Neural progenitor cell (in vitro differentiated cells): Measurements from ENCODE around the gene WDR5. TPM values are rescaled to one million over a fixed set of nuclear protein-coding genes. Genes with fewer than 3 reads are reported as not detected.

Experiments used
- DNase-seq: peaks from one replicate; pipeline ENCODE4 v3.0.0-alpha.2; 2016; ENCODE audit warnings: low spot score
- H2AFZ ChIP-seq: fragments of 200-600 bp; sonication (generic); replicated peaks from 2 replicates; pipeline ENCODE4 v1.6.1; 2016; ENCODE audit warnings: antibody characterized with exemption
- H3F3A ChIP-seq: fragments of 200-600 bp; sonication (generic); 2 replicates; pipeline ENCODE4 v1.6.1; 2016; ENCODE audit warnings: antibody characterized with exemption, low read depth
- H3K27ac ChIP-seq: fragments of 200-600 bp; sonication (generic); 2 replicates; pipeline ENCODE4 v1.5.1; 2016; ENCODE audit warnings: mild to moderate bottlenecking
- H3K27me3 ChIP-seq: fragments of 200-600 bp; sonication (generic); 2 replicates; pipeline ENCODE4 v1.6.1; 2016; ENCODE audit warnings: mild to moderate bottlenecking, moderate library complexity
- H3K36me3 ChIP-seq: fragments of 200-600 bp; sonication (generic); 2 replicates; pipeline ENCODE4 v1.5.1; 2016
- H3K4me1 ChIP-seq: fragments of 200-600 bp; sonication (generic); 2 replicates; pipeline ENCODE4 v1.6.1; 2016; ENCODE audit warnings: mixed run types
- H3K4me2 ChIP-seq: fragments of 200-600 bp; sonication (generic); 2 replicates; pipeline ENCODE4 v1.6.1; 2016
- H3K4me3 ChIP-seq: fragments of 200-600 bp; sonication (generic); 2 replicates; pipeline ENCODE4 v1.5.1; 2016
- H3K79me2 ChIP-seq: fragments of 200-600 bp; sonication (generic); 2 replicates; pipeline ENCODE4 v1.6.1; 2016; ENCODE audit warnings: low read depth
- H3K9ac ChIP-seq: fragments of 200-600 bp; sonication (generic); 2 replicates; pipeline ENCODE4 v1.6.1; 2016
- H3K9me3 ChIP-seq: fragments of 200-600 bp; sonication (generic); 2 replicates; pipeline ENCODE4 v1.5.1; 2016; ENCODE audit warnings: low read depth
- H4K20me1 ChIP-seq: fragments of 200-600 bp; sonication (generic); 2 replicates; pipeline ENCODE4 v1.6.1; 2016; ENCODE audit warnings: low read depth
- H3K27ac Mint-ChIP-seq: 3 replicates; pipeline ENCODE4 v1.8.0; 2021; ENCODE audit warnings: mixed read lengths
- H3K27me3 Mint-ChIP-seq: 2 replicates; pipeline ENCODE4 v1.8.0; 2022; ENCODE audit warnings: low read depth, mild to moderate bottlenecking, inconsistent platforms, moderate library complexity, mixed read lengths; ENCODE audit not compliant: insufficient read depth
- H3K36me3 Mint-ChIP-seq: 3 replicates; pipeline ENCODE4 v1.8.0; 2021; ENCODE audit warnings: mixed read lengths
- H3K4me1 Mint-ChIP-seq: 3 replicates; pipeline ENCODE4 v1.8.0; 2021; ENCODE audit warnings: mixed read lengths
- H3K4me3 Mint-ChIP-seq: 3 replicates; pipeline ENCODE4 v1.8.0; 2021; ENCODE audit warnings: mild to moderate bottlenecking, moderate library complexity, mixed read lengths
- H3K9me3 Mint-ChIP-seq: 3 replicates; pipeline ENCODE4 v1.8.0; 2020; ENCODE audit warnings: mixed read lengths
- CTCF ChIP-seq: fragments of 200-600 bp; sonication (generic); IDR thresholded peaks from 2 replicates; pipeline ENCODE4 v1.5.1; 2017; ENCODE audit warnings: antibody characterized with exemption, mild to moderate bottlenecking
- EZH2 ChIP-seq: fragments of 200-600 bp; sonication (generic); IDR thresholded peaks from 2 replicates; pipeline ENCODE4 v1.6.1; 2017; ENCODE audit warnings: antibody characterized with exemption, mild to moderate bottlenecking, moderate library complexity
- EZH2phosphoT487 ChIP-seq: fragments of 200-600 bp; sonication (generic); IDR thresholded peaks from 2 replicates; pipeline ENCODE4 v1.6.1; 2017; ENCODE audit warnings: antibody characterized with exemption
- total RNA-seq: library from RNA; depleted of rRNA; stranded (reverse); fragments of >200 nt; gene quantifications from 2 replicates; pipeline ENCODE4 v1.2.3, GENCODE V29; 2015; ENCODE audit warnings: low replicate concordance

WDR5 gene
- total RNA-seq, 1 donor from 2014 or later: 26.7 TPM

GRCh38 chr9:134138292-134138691 lies 2.4 kb downstream of the WDR5 start:
- Mint-ChIP-seq H3K4me1 (peaks cover 33% of the 10 kb centered on the region), H3K9me3 (no peaks in the 10 kb centered on the region), H3K36me3 (peaks cover 23% of the 10 kb centered on the region), H3K27me3 (peaks cover 3% of the 10 kb centered on the region), H3K27ac (no peak overlapping the region), H3K4me3 (peak overlapping the region; percentile 77)
- no peak overlapping the region for H3K4me3 ChIP-seq
- H3K79me2 ChIP-seq: peaks cover 52% of the 10 kb centered on the region
- H2AFZ ChIP-seq: no peak overlapping the region
- H3K4me2 ChIP-seq: peak overlapping the region; percentile 28
- peaks cover 49% of the 10 kb centered on the region for H4K20me1 ChIP-seq
- peak overlapping the region; percentile 37 for H3K9ac ChIP-seq
- peaks cover 36% of the 10 kb centered on the region for H3K4me1 ChIP-seq
- H3F3A ChIP-seq: peaks cover 10% of the 10 kb centered on the region
- no peak overlapping the region for H3K27ac ChIP-seq
- no peak for TF ChIP-seq EZH2
- no peak for TF ChIP-seq EZH2phosphoT487
- TF ChIP-seq CTCF: no peak
- H3K36me3 ChIP-seq: no peaks in the 10 kb centered on the region
- no peak for DNase-seq
- no peaks in the 10 kb centered on the region for H3K27me3 ChIP-seq
- H3K9me3 ChIP-seq: no peaks in the 10 kb centered on the region

GRCh38 chr9:134139081-134139480 lies 3.2 kb downstream of the WDR5 start:
- peak overlapping the region; percentile 77 for H3K4me3 Mint-ChIP-seq

GRCh38 chr9:134141906-134142305 lies 6.0 kb downstream of the WDR5 start:
- peaks cover 34% of the 10 kb centered on the region for H3K36me3 Mint-ChIP-seq
- H3K27me3 Mint-ChIP-seq: peaks cover 3% of the 10 kb centered on the region
- Histone ChIP-seq H3K9ac (no peak overlapping the region), H3K4me2 (no peak overlapping the region), H3K27me3 (no peaks in the 10 kb centered on the region), H3K4me3 (no peak overlapping the region), H3K79me2 (peaks cover 47% of the 10 kb centered on the region), H3K9me3 (no peaks in the 10 kb centered on the region), H3K4me1 (peaks cover 24% of the 10 kb centered on the region), H4K20me1 (peaks cover 51% of the 10 kb centered on the region), H2AFZ (no peak overlapping the region), H3K36me3 (no peaks in the 10 kb centered on the region), H3F3A (peaks cover 4% of the 10 kb centered on the region), H3K27ac (no peak overlapping the region)
- H3K4me3 Mint-ChIP-seq: no peak overlapping the region
- H3K4me1 Mint-ChIP-seq: peaks cover 18% of the 10 kb centered on the region
- H3K9me3 Mint-ChIP-seq: no peaks in the 10 kb centered on the region
- TF ChIP-seq EZH2 (no peak), CTCF (no peak), EZH2phosphoT487 (no peak)
- no peak overlapping the region for H3K27ac Mint-ChIP-seq
- DNase-seq: no peak

More at GRCh38 chr9:134139081-134139480, 3.2 kb downstream of the WDR5 start:
- Histone ChIP-seq H2AFZ (no peak overlapping the region), H3K9ac (peak overlapping the region; percentile 37), H3K79me2 (peaks cover 52% of the 10 kb centered on the region), H3K4me3 (no peak overlapping the region), H3K4me2 (peak overlapping the region; percentile 28), H3K27me3 (no peaks in the 10 kb centered on the region), H3F3A (peaks cover 10% of the 10 kb centered on the region), H3K9me3 (no peaks in the 10 kb centered on the region), H3K4me1 (peaks cover 34% of the 10 kb centered on the region), H4K20me1 (peaks cover 49% of the 10 kb centered on the region), H3K27ac (no peak overlapping the region), H3K36me3 (no peaks in the 10 kb centered on the region)
- Mint-ChIP-seq H3K27ac (no peak overlapping the region), H3K9me3 (no peaks in the 10 kb centered on the region), H3K36me3 (peaks cover 23% of the 10 kb centered on the region), H3K27me3 (peaks cover 3% of the 10 kb centered on the region), H3K4me1 (peaks cover 29% of the 10 kb centered on the region)
- TF ChIP-seq EZH2phosphoT487: no peak
- no peak for TF ChIP-seq EZH2
- no peak for TF ChIP-seq CTCF
- DNase-seq: no peak
